Astrocyte of the cerebellum (primary cell): ENCODE measurements around the gene TMEM183A.

Source experiments
- DNase-seq: peaks from one replicate; pipeline ENCODE4 v3.0.0-alpha.2; 2011; ENCODE audit warnings: low read depth
- H3K4me3 ChIP-seq: 2 replicates; pipeline ENCODE4 v1.5.1; 2011; ENCODE audit warnings: mild to moderate bottlenecking, low read depth, low read length, moderate library complexity
- CTCF ChIP-seq: IDR thresholded peaks from 2 replicates; pipeline ENCODE4 v1.5.1; 2012; ENCODE audit warnings: low read length, low read depth, moderate library complexity, mild to moderate bottlenecking; ENCODE audit errors: missing control alignments
- in situ Hi-C: cut with HindIII; loops from 2 replicates; pipeline ENCODE4 v1.10.0; 2017; ENCODE audit warnings: low sequenced_read_pairs

TMEM183A gene

GRCh38 chr1:203049077-203049476 lies 41.9 kb downstream of the TMEM183A start:
- no peak overlapping the region for H3K4me3 ChIP-seq
- no peak for TF ChIP-seq CTCF
- in situ Hi-C loops: no loop called here
- DNase-seq: no peak

- in situ Hi-C loops: no loop called here
- no peak for TF ChIP-seq CTCF
- H3K4me3 ChIP-seq: no peak overlapping the region
- DNase-seq: no peak
These were observed 42.5 kb downstream of the TMEM183A start for GRCh38 chr1:203049576-203050180.

- TF ChIP-seq CTCF: no peak
- in situ Hi-C loops: no loop called here
- H3K4me3 ChIP-seq: no peak overlapping the region
- no peak for DNase-seq
These were observed 43.7 kb downstream of the TMEM183A start for GRCh38 chr1:203050826-203051225.

- no peak for TF ChIP-seq CTCF
- no peak overlapping the region for H3K4me3 ChIP-seq
- no peak for DNase-seq
- in situ Hi-C loops: no loop called here
These were observed 44.7 kb downstream of the TMEM183A start for GRCh38 chr1:203051841-203052324.

GRCh38 chr1:203052601-203053000 lies 45.4 kb downstream of the TMEM183A start:
- in situ Hi-C loops: no loop called here
- no peak for DNase-seq
- no peak overlapping the region for H3K4me3 ChIP-seq
- TF ChIP-seq CTCF: no peak

GRCh38 chr1:203054184-203054583 lies 47.0 kb downstream of the TMEM183A start:
- H3K4me3 ChIP-seq: no peak overlapping the region
- no peak for TF ChIP-seq CTCF
- DNase-seq: no peak
- in situ Hi-C loops: no loop called here
